LoVo (cell line): Measurements from ENCODE around the gene MRPS15.
"Not testable (repeated sequence)": the region's sequence is repeated elsewhere in the genome, so short reads cannot be mapped to it uniquely, and the experiment has no call there.

Source experiments
- DNase-seq: peaks from one replicate; pipeline ENCODE4 v3.0.0-alpha.2; 2016; ENCODE audit warnings: low spot score

The MRPS15 gene

GRCh38 chr1:36482724-36483388 is 18.7 kb upstream of the MRPS15 start, which contains the start of gene CSF3R:
CSF3R (minus strand) TSS chr1:36482913; CDS start chr1:36479496, 3,417 bp downstream.
- no peak for DNase-seq

GRCh38 chr1:36481771-36482723 is 17.9 kb upstream of the MRPS15 start:
- DNase-seq: no peak

GRCh38 chr1:36481091-36481490 is 16.9 kb upstream of the MRPS15 start:
- no peak for DNase-seq

GRCh38 chr1:36480161-36480560 is 16.0 kb upstream of the MRPS15 start:
- no peak for DNase-seq

GRCh38 chr1:36479505-36480051 is 15.4 kb upstream of the MRPS15 start:
- DNase-seq: no peak

GRCh38 chr1:36477615-36478014 is 13.4 kb upstream of the MRPS15 start:
- not testable (repeated sequence) for DNase-seq

- no peak for DNase-seq
These were observed 12.8 kb upstream of the MRPS15 start for GRCh38 chr1:36476945-36477344.

GRCh38 chr1:36475910-36476604 is 11.9 kb upstream of the MRPS15 start:
- no peak for DNase-seq

GRCh38 chr1:36475341-36475740 is 11.2 kb upstream of the MRPS15 start:
- no peak for DNase-seq

- DNase-seq: no peak
These were observed 8.5 kb upstream of the MRPS15 start for GRCh38 chr1:36472656-36473055.

- no peak for DNase-seq
These were observed 7.9 kb upstream of the MRPS15 start for GRCh38 chr1:36471830-36472641.

GRCh38 chr1:36469163-36469562 is 5.0 kb upstream of the MRPS15 start:
- no peak for DNase-seq

GRCh38 chr1:36467700-36468455 is 3.7 kb upstream of the MRPS15 start:
- DNase-seq: no peak

- no peak for DNase-seq
These were observed 2.8 kb upstream of the MRPS15 start for GRCh38 chr1:36467027-36467410.

- no peak for DNase-seq
These were observed 2.3 kb upstream of the MRPS15 start for GRCh38 chr1:36466370-36467026.

GRCh38 chr1:36465731-36466369 is 1.7 kb upstream of the MRPS15 start:
- DNase-seq: no peak

GRCh38 chr1:36464605-36465393 is 615 bp upstream of the MRPS15 start:
- DNase-seq: no peak

GRCh38 chr1:36463463-36463802 is 751 bp downstream of the MRPS15 start:
- DNase-seq: no peak

GRCh38 chr1:36458910-36459309 is 5.3 kb downstream of the MRPS15 start:
- DNase-seq: no peak
